ENCODE measurements around the gene KDF1. TPM values are rescaled to one million over a fixed set of nuclear protein-coding genes. Genes with fewer than 3 reads are reported as not detected.
A peak's percentile ranks its signal among the peaks of the same experiment; 100 is the strongest.

Gene KDF1
- total and polyA plus RNA-seq, 7 experiments from 2014 or later, result 1.7 to 9.5 (median 2.2) TPM; not detected in 1

GRCh38 chr1:26915204-26915842 is 44.9 kb downstream of the KDF1 start:
- intact Hi-C loops (cut with micrococcal nuclease), result no loop called here
- ATAC-seq (no peak), DNase-seq (no peak)
- H3K4me1 ChIP-seq (ENCODE audit: control insufficient read depth in 2 of 2, insufficient read depth in 2 of 2, low read length in 2 of 2), result no peaks in the 10 kb centered on the region
- no peaks in the 10 kb centered on the region for H3K27me3 ChIP-seq (ENCODE audit: control insufficient read depth in 2 of 2, insufficient read depth in 2 of 2, low read length in 2 of 2)
- ChIA-PET POLR2A (interaction anchor here (1.0 to 1.3 kb wide), 2 partner anchors 9 to 15 kb away, joined by 3 read pairs; partner anchors contain the start of gene GPATCH3), CTCF (no interaction called here)
- Mint-ChIP-seq H3K9me3 (no peaks in the 10 kb centered on the region), H3K27ac (no peak overlapping the region), H3K4me1 (peaks cover 0 to 6% (median 2%) of the 10 kb centered on the region in 7 donors), H3K4me3 (no peak overlapping the region), H3K27me3 (peaks cover 0 to 3% (median 0%) of the 10 kb centered on the region in 5 donors), H3K36me3 (no peaks in the 10 kb centered on the region)
- no peaks in the 10 kb centered on the region for H3K9me3 ChIP-seq (ENCODE audit: control insufficient read depth in 2 of 3, low read length in 3 of 3)
- H3K4me3 ChIP-seq (ENCODE audit: low read length), result no peak overlapping the region
- H3K27ac ChIP-seq (ENCODE audit: low read depth, low read length), result no peak overlapping the region
- no peaks in the 10 kb centered on the region for H3K36me3 ChIP-seq (ENCODE audit: control insufficient read depth in 2 of 3, insufficient read depth in 3 of 3, low read length in 3 of 3)

GRCh38 chr1:26913754-26914619 is 46.3 kb downstream of the KDF1 start, which contains the start of gene NR0B2:
NR0B2 (minus strand) TSS chr1:26913975; CDS start chr1:26913940, 35 bp downstream.
- no peaks in the 10 kb centered on the region for H3K36me3 Mint-ChIP-seq
- no peaks in the 10 kb centered on the region for H3K4me1 Mint-ChIP-seq
- Histone ChIP-seq H3K27ac (ENCODE audit: low read depth, low read length) (no peak within 1 kb of the TSS), H3K4me1 (ENCODE audit: control insufficient read depth in 2 of 2, insufficient read depth in 2 of 2, low read length in 2 of 2) (no peaks in the 10 kb centered on the region), H3K36me3 (ENCODE audit: control insufficient read depth in 2 of 3, insufficient read depth in 3 of 3, low read length in 3 of 3) (no peaks in the 10 kb centered on the region), H3K4me3 (ENCODE audit: low read length) (no peak within 1 kb of the TSS), H3K9me3 (ENCODE audit: control insufficient read depth in 2 of 3, low read length in 3 of 3) (no peaks in the 10 kb centered on the region), H3K27me3 (ENCODE audit: control insufficient read depth in 2 of 2, insufficient read depth in 2 of 2, low read length in 2 of 2) (no peaks in the 10 kb centered on the region)
- DNase-seq (no peak), ATAC-seq (no peak)
- intact Hi-C loops (cut with micrococcal nuclease), result no loop called here
- no peak within 1 kb of the TSS for H3K4me3 Mint-ChIP-seq
- ChIA-PET POLR2A (interaction anchor here (1.0 to 1.3 kb wide), 2 partner anchors 13 kb away, joined by 3 read pairs; partner anchors contain the start of gene GPATCH3), CTCF (no interaction called here)
- H3K9me3 Mint-ChIP-seq, result no peaks in the 10 kb centered on the region
- H3K27ac Mint-ChIP-seq, result no peak within 1 kb of the TSS
- peaks cover 0 to 6% (median 0%) of the 10 kb centered on the region in 5 donors for H3K27me3 Mint-ChIP-seq

- CTCF ChIA-PET, result no interaction called here
- H3K27me3 Mint-ChIP-seq, result peaks cover 0 to 6% (median 0%) of the 10 kb centered on the region in 5 donors
- no peak overlapping the region for H3K4me3 Mint-ChIP-seq
- Histone ChIP-seq H3K36me3 (ENCODE audit: control insufficient read depth in 2 of 3, insufficient read depth in 3 of 3, low read length in 3 of 3) (no peaks in the 10 kb centered on the region), H3K4me1 (ENCODE audit: control insufficient read depth in 2 of 2, insufficient read depth in 2 of 2, low read length in 2 of 2) (no peaks in the 10 kb centered on the region), H3K4me3 (ENCODE audit: low read length) (no peak overlapping the region), H3K27me3 (ENCODE audit: control insufficient read depth in 2 of 2, insufficient read depth in 2 of 2, low read length in 2 of 2) (no peaks in the 10 kb centered on the region), H3K9me3 (ENCODE audit: control insufficient read depth in 2 of 3, low read length in 3 of 3) (no peaks in the 10 kb centered on the region), H3K27ac (ENCODE audit: low read depth, low read length) (no peak overlapping the region)
- POLR2A ChIA-PET, result interaction anchor here (0.8 to 1.0 kb wide), 2 partner anchors 9 to 14 kb away, joined by 3 read pairs; no protein-coding TSS in a partner anchor
- intact Hi-C loops (cut with micrococcal nuclease), result no loop called here
- no peak overlapping the region for H3K27ac Mint-ChIP-seq
- no peaks in the 10 kb centered on the region for H3K9me3 Mint-ChIP-seq
- ATAC-seq, result no peak
- DNase-seq, result no peak
- H3K4me1 Mint-ChIP-seq, result no peaks in the 10 kb centered on the region
- H3K36me3 Mint-ChIP-seq, result peaks cover 0 to under 1% (median 0%) of the 10 kb centered on the region in 5 donors
Measured at GRCh38 chr1:26913389-26913753, 46.9 kb downstream of the KDF1 start.

- ATAC-seq (no peak), DNase-seq (no peak)
- Mint-ChIP-seq H3K27ac (no peak overlapping the region), H3K4me1 (peaks cover 0 to 3% (median 0%) of the 10 kb centered on the region in 7 donors), H3K9me3 (no peaks in the 10 kb centered on the region), H3K27me3 (peaks cover 0 to 6% (median 0%) of the 10 kb centered on the region in 5 donors), H3K36me3 (peaks cover 0 to 4% (median 0%) of the 10 kb centered on the region in 5 donors), H3K4me3 (no peak overlapping the region)
- ChIA-PET POLR2A (no interaction called here), CTCF (no interaction called here)
- H3K4me3 ChIP-seq (ENCODE audit: low read length), result no peak overlapping the region
- H3K36me3 ChIP-seq (ENCODE audit: control insufficient read depth in 2 of 3, insufficient read depth in 3 of 3, low read length in 3 of 3), result no peaks in the 10 kb centered on the region
- no peaks in the 10 kb centered on the region for H3K4me1 ChIP-seq (ENCODE audit: control insufficient read depth in 2 of 2, insufficient read depth in 2 of 2, low read length in 2 of 2)
- no peaks in the 10 kb centered on the region for H3K9me3 ChIP-seq (ENCODE audit: control insufficient read depth in 2 of 3, low read length in 3 of 3)
- no peaks in the 10 kb centered on the region for H3K27me3 ChIP-seq (ENCODE audit: control insufficient read depth in 2 of 2, insufficient read depth in 2 of 2, low read length in 2 of 2)
- intact Hi-C loops (cut with micrococcal nuclease), result no loop called here
- no peak overlapping the region for H3K27ac ChIP-seq (ENCODE audit: low read depth, low read length)
Measured at GRCh38 chr1:26912147-26912490, 48.1 kb downstream of the KDF1 start.

GRCh38 chr1:26911399-26912146 is 48.7 kb downstream of the KDF1 start:
- Mint-ChIP-seq H3K4me3 (no peak overlapping the region), H3K9me3 (no peaks in the 10 kb centered on the region), H3K36me3 (peaks cover 0 to 4% (median 0%) of the 10 kb centered on the region in 5 donors), H3K27ac (no peak overlapping the region), H3K4me1 (peaks cover 0 to 3% (median 0%) of the 10 kb centered on the region in 7 donors), H3K27me3 (peaks cover 0 to 6% (median 0%) of the 10 kb centered on the region in 5 donors)
- no peak for ATAC-seq
- Histone ChIP-seq H3K4me3 (ENCODE audit: low read length) (no peak overlapping the region), H3K27me3 (ENCODE audit: control insufficient read depth in 2 of 2, insufficient read depth in 2 of 2, low read length in 2 of 2) (no peaks in the 10 kb centered on the region), H3K36me3 (ENCODE audit: control insufficient read depth in 2 of 3, insufficient read depth in 3 of 3, low read length in 3 of 3) (no peaks in the 10 kb centered on the region), H3K4me1 (ENCODE audit: control insufficient read depth in 2 of 2, insufficient read depth in 2 of 2, low read length in 2 of 2) (no peaks in the 10 kb centered on the region), H3K9me3 (ENCODE audit: control insufficient read depth in 2 of 3, low read length in 3 of 3) (no peaks in the 10 kb centered on the region), H3K27ac (ENCODE audit: low read depth, low read length) (no peak overlapping the region)
- ChIA-PET POLR2A (no interaction called here), CTCF (no interaction called here)
- intact Hi-C loops (cut with micrococcal nuclease), result no loop called here
- no peak for DNase-seq

GRCh38 chr1:26910343-26911160 is 49.7 kb downstream of the KDF1 start:
- Histone ChIP-seq H3K4me3 (ENCODE audit: low read length) (no peak overlapping the region), H3K27me3 (ENCODE audit: control insufficient read depth in 2 of 2, insufficient read depth in 2 of 2, low read length in 2 of 2) (no peaks in the 10 kb centered on the region), H3K27ac (ENCODE audit: low read depth, low read length) (no peak overlapping the region), H3K36me3 (ENCODE audit: control insufficient read depth in 2 of 3, insufficient read depth in 3 of 3, low read length in 3 of 3) (no peaks in the 10 kb centered on the region), H3K4me1 (ENCODE audit: control insufficient read depth in 2 of 2, insufficient read depth in 2 of 2, low read length in 2 of 2) (no peaks in the 10 kb centered on the region), H3K9me3 (ENCODE audit: control insufficient read depth in 2 of 3, low read length in 3 of 3) (no peaks in the 10 kb centered on the region)
- ATAC-seq (no peak), DNase-seq (no peak)
- POLR2A ChIA-PET, result interaction anchor here (1.4 kb wide), 1 partner anchor 10 kb away, joined by 5 read pairs; the partner anchor contains the start of gene GPATCH3
- H3K36me3 Mint-ChIP-seq, result peaks cover 0 to 4% (median 0%) of the 10 kb centered on the region in 5 donors
- peak overlapping the region in 1 of 9 donors; percentile 30 for H3K27ac Mint-ChIP-seq
- CTCF ChIA-PET, result no interaction called here
- intact Hi-C loops (cut with micrococcal nuclease), result no loop called here
- peaks cover 0 to 3% (median 0%) of the 10 kb centered on the region in 7 donors for H3K4me1 Mint-ChIP-seq
- H3K9me3 Mint-ChIP-seq, result peaks cover 0 to 1% (median 0%) of the 10 kb centered on the region in 11 donors
- H3K27me3 Mint-ChIP-seq, result peaks cover 0 to 6% (median 0%) of the 10 kb centered on the region in 5 donors
- no peak overlapping the region for H3K4me3 Mint-ChIP-seq
